ENCODE data around the gene NRARP.

NRARP gene

GRCh38 chr9:137313956-137314560 is 12.0 kb upstream of the NRARP start:
- H3K27me3 ChIP-seq (ENCODE audit: control insufficient read depth, insufficient read depth, low read length): no peaks in the 10 kb centered on the region
- H3K36me3 ChIP-seq (ENCODE audit: insufficient read depth, low read length): no peaks in the 10 kb centered on the region
- no peak overlapping the region for H3K4me3 ChIP-seq (ENCODE audit: low read length)
- no peak overlapping the region for H3K9ac ChIP-seq (ENCODE audit: low read depth, low read length)
- H3K4me2 ChIP-seq (ENCODE audit: low read length): no peak overlapping the region
- H3K9me3 ChIP-seq (replicated peaks; ENCODE audit: low read length): no peaks in the 10 kb centered on the region
- peaks cover 7% of the 10 kb centered on the region for H3K4me1 ChIP-seq (ENCODE audit: control insufficient read depth, insufficient read depth, low read length)

- H3K36me3 ChIP-seq (ENCODE audit: insufficient read depth, low read length): no peaks in the 10 kb centered on the region
- no peak overlapping the region for H3K4me2 ChIP-seq (ENCODE audit: low read length)
- H3K9me3 ChIP-seq (replicated peaks; ENCODE audit: low read length): no peaks in the 10 kb centered on the region
- no peak overlapping the region for H3K4me3 ChIP-seq (ENCODE audit: low read length)
- H3K27me3 ChIP-seq (ENCODE audit: control insufficient read depth, insufficient read depth, low read length): no peaks in the 10 kb centered on the region
- peaks cover 4% of the 10 kb centered on the region for H3K4me1 ChIP-seq (ENCODE audit: control insufficient read depth, insufficient read depth, low read length)
- no peak overlapping the region for H3K9ac ChIP-seq (ENCODE audit: low read depth, low read length)
Observed at GRCh38 chr9:137313326-137313936, 11.4 kb upstream of the NRARP start.

- H3K36me3 ChIP-seq (ENCODE audit: insufficient read depth, low read length): no peaks in the 10 kb centered on the region
- no peaks in the 10 kb centered on the region for H3K27me3 ChIP-seq (ENCODE audit: control insufficient read depth, insufficient read depth, low read length)
- no peaks in the 10 kb centered on the region for H3K9me3 ChIP-seq (replicated peaks; ENCODE audit: low read length)
- no peak overlapping the region for H3K4me3 ChIP-seq (ENCODE audit: low read length)
- H3K4me2 ChIP-seq (ENCODE audit: low read length): no peak overlapping the region
- peaks cover 4% of the 10 kb centered on the region for H3K4me1 ChIP-seq (ENCODE audit: control insufficient read depth, insufficient read depth, low read length)
- H3K9ac ChIP-seq (ENCODE audit: low read depth, low read length): no peak overlapping the region
Observed at GRCh38 chr9:137312852-137313325, 10.8 kb upstream of the NRARP start.

GRCh38 chr9:137311986-137312851 is 10.1 kb upstream of the NRARP start:
- peaks cover under 1% of the 10 kb centered on the region for H3K27me3 ChIP-seq (ENCODE audit: control insufficient read depth, insufficient read depth, low read length)
- H3K4me1 ChIP-seq (ENCODE audit: control insufficient read depth, insufficient read depth, low read length): peaks cover 4% of the 10 kb centered on the region
- H3K9ac ChIP-seq (ENCODE audit: low read depth, low read length): no peak overlapping the region
- no peaks in the 10 kb centered on the region for H3K9me3 ChIP-seq (replicated peaks; ENCODE audit: low read length)
- H3K36me3 ChIP-seq (ENCODE audit: insufficient read depth, low read length): no peaks in the 10 kb centered on the region
- no peak overlapping the region for H3K4me3 ChIP-seq (ENCODE audit: low read length)
- H3K4me2 ChIP-seq (ENCODE audit: low read length): no peak overlapping the region

- Histone ChIP-seq H3K4me2 (ENCODE audit: low read length) (no peak overlapping the region), H3K36me3 (ENCODE audit: insufficient read depth, low read length) (no peaks in the 10 kb centered on the region), H3K9ac (ENCODE audit: low read depth, low read length) (no peak overlapping the region), H3K4me1 (ENCODE audit: control insufficient read depth, insufficient read depth, low read length) (peaks cover 3% of the 10 kb centered on the region), H3K27me3 (ENCODE audit: control insufficient read depth, insufficient read depth, low read length) (peaks cover 7% of the 10 kb centered on the region), H3K9me3 (replicated peaks; ENCODE audit: low read length) (no peaks in the 10 kb centered on the region), H3K4me3 (ENCODE audit: low read length) (no peak overlapping the region)
Observed at GRCh38 chr9:137311171-137311985, 9.3 kb upstream of the NRARP start.

GRCh38 chr9:137310189-137311052 is 8.3 kb upstream of the NRARP start:
- Histone ChIP-seq H3K27me3 (ENCODE audit: control insufficient read depth, insufficient read depth, low read length) (peaks cover 7% of the 10 kb centered on the region), H3K36me3 (ENCODE audit: insufficient read depth, low read length) (no peaks in the 10 kb centered on the region), H3K4me3 (ENCODE audit: low read length) (no peak overlapping the region), H3K4me2 (ENCODE audit: low read length) (no peak overlapping the region), H3K9ac (ENCODE audit: low read depth, low read length) (no peak overlapping the region), H3K4me1 (ENCODE audit: control insufficient read depth, insufficient read depth, low read length) (peaks cover 10% of the 10 kb centered on the region), H3K9me3 (replicated peaks; ENCODE audit: low read length) (no peaks in the 10 kb centered on the region)

GRCh38 chr9:137309368-137310188 is 7.5 kb upstream of the NRARP start:
- H3K9ac ChIP-seq (ENCODE audit: low read depth, low read length): no peak overlapping the region
- H3K9me3 ChIP-seq (replicated peaks; ENCODE audit: low read length): no peaks in the 10 kb centered on the region
- no peak overlapping the region for H3K4me3 ChIP-seq (ENCODE audit: low read length)
- H3K4me2 ChIP-seq (ENCODE audit: low read length): no peak overlapping the region
- no peaks in the 10 kb centered on the region for H3K36me3 ChIP-seq (ENCODE audit: insufficient read depth, low read length)
- H3K4me1 ChIP-seq (ENCODE audit: control insufficient read depth, insufficient read depth, low read length): peaks cover 16% of the 10 kb centered on the region
- H3K27me3 ChIP-seq (ENCODE audit: control insufficient read depth, insufficient read depth, low read length): peaks cover 7% of the 10 kb centered on the region

GRCh38 chr9:137308057-137308619 is 6.1 kb upstream of the NRARP start:
- no peak overlapping the region for H3K9ac ChIP-seq (ENCODE audit: low read depth, low read length)
- no peak overlapping the region for H3K4me2 ChIP-seq (ENCODE audit: low read length)
- H3K36me3 ChIP-seq (ENCODE audit: insufficient read depth, low read length): no peaks in the 10 kb centered on the region
- H3K27me3 ChIP-seq (ENCODE audit: control insufficient read depth, insufficient read depth, low read length): peaks cover 7% of the 10 kb centered on the region
- H3K4me1 ChIP-seq (ENCODE audit: control insufficient read depth, insufficient read depth, low read length): peaks cover 18% of the 10 kb centered on the region
- H3K9me3 ChIP-seq (replicated peaks; ENCODE audit: low read length): no peaks in the 10 kb centered on the region
- H3K4me3 ChIP-seq (ENCODE audit: low read length): no peak overlapping the region

- H3K4me1 ChIP-seq (ENCODE audit: control insufficient read depth, insufficient read depth, low read length): peaks cover 18% of the 10 kb centered on the region
- no peak overlapping the region for H3K4me3 ChIP-seq (ENCODE audit: low read length)
- H3K27me3 ChIP-seq (ENCODE audit: control insufficient read depth, insufficient read depth, low read length): peaks cover 7% of the 10 kb centered on the region
- no peak overlapping the region for H3K9ac ChIP-seq (ENCODE audit: low read depth, low read length)
- H3K9me3 ChIP-seq (replicated peaks; ENCODE audit: low read length): no peaks in the 10 kb centered on the region
- H3K4me2 ChIP-seq (ENCODE audit: low read length): no peak overlapping the region
- H3K36me3 ChIP-seq (ENCODE audit: insufficient read depth, low read length): no peaks in the 10 kb centered on the region
Observed at GRCh38 chr9:137307255-137308056, 5.4 kb upstream of the NRARP start.

Data from skeletal muscle satellite cell (primary cell).